Lower lobe of right lung (tissue), 2 donors: ENCODE results near the gene PLCB2. TPM values are rescaled to one million over a fixed set of nuclear protein-coding genes. Genes with fewer than 3 reads are reported as not detected.
A peak's percentile ranks its signal among the peaks of the same experiment; 100 is the strongest.

Source experiments
- ATAC-seq, 2 donors: fragments of 200-7000 bp; cut with Tn5 transposase; one replicate each; pipeline ENCODE4 v1.9.1; 2020 to 2022; ENCODE audit warnings: mild to moderate bottlenecking in 2 of 2, moderate library complexity in 2 of 2
- DNase-seq: peaks from one replicate; pipeline ENCODE4 v3.0.0-alpha.2; 2020
- H3K27ac ChIP-seq: fragments of 200-600 bp; one replicate; pipeline ENCODE4 v1.8.0; 2022
- H3K27me3 ChIP-seq: fragments of 200-600 bp; one replicate; pipeline ENCODE4 v1.8.0; 2022; ENCODE audit warnings: low read depth
- H3K36me3 ChIP-seq: fragments of 200-600 bp; one replicate; pipeline ENCODE4 v1.8.0; 2022; ENCODE audit warnings: mild to moderate bottlenecking
- H3K4me1 ChIP-seq: fragments of 200-600 bp; one replicate; pipeline ENCODE4 v1.8.0; 2022
- H3K4me3 ChIP-seq: fragments of 200-600 bp; one replicate; pipeline ENCODE4 v1.8.0; 2022; ENCODE audit warnings: mild to moderate bottlenecking
- H3K9me3 ChIP-seq: fragments of 200-600 bp; one replicate; pipeline ENCODE4 v1.8.0; 2022
- CTCF ChIP-seq: fragments of 200-600 bp; IDR thresholded peaks from one replicate; pipeline ENCODE4 v1.8.0; 2022; ENCODE audit warnings: antibody characterized with exemption, mild to moderate bottlenecking
- intact Hi-C: fragments of 100-400 bp; cut with DNase I; formaldehyde crosslinking; loops from one replicate; pipeline ENCODE4 v1.11.0; 2022
- total RNA-seq: library from RNA; stranded (reverse); fragmentation: NEBNext Ultra II Directional; extraction: Animal tissue kit (Norgen Biotek cat#: 25700); gene quantifications from one replicate; pipeline ENCODE4 v1.2.1, GENCODE V29; 2021
- donor health status: DM: no; HTN: yes; CAD: no; lungs with severe emphysema.

PLCB2 gene
- total RNA-seq, 1 donor from 2014 or later: 105 TPM

- Histone ChIP-seq H3K27me3 (no peaks in the 10 kb centered on the region), H3K36me3 (no peaks in the 10 kb centered on the region), H3K4me1 (peaks cover under 1% of the 10 kb centered on the region), H3K4me3 (no peak overlapping the region), H3K9me3 (no peaks in the 10 kb centered on the region), H3K27ac (no peak overlapping the region)
- DNase-seq (no peak), ATAC-seq (no peak)
- TF ChIP-seq CTCF: no peak
- intact Hi-C loops: no loop called here
These were observed 44.7 kb upstream of the PLCB2 start for GRCh38 chr15:40352281-40352901.

DNA sequence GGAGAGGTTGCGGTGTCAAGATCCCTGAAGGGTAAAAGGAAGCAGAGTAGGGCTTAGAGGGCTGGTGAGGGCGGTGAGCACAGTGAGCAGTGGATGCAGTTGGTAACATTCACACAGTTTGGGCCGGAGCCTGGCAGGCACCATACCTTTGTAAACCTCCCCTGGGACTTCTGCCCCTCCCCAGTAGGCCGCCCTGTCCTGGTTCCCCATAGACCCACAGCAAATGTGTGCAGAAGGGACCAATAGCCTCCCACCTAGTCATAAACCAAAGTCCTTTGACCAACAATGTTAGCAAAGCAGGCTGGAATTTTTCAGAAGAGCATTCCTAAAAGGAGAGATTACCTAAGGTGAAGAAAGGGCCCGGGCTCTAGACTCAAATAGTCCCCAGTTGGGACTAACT is 41.4 kb upstream of the PLCB2 start:
- DNase-seq: no peak

GRCh38 chr15:40348474-40348870 is 40.7 kb upstream of the PLCB2 start:
- DNase-seq (no peak), ATAC-seq (no peak)
- Histone ChIP-seq H3K27me3 (no peaks in the 10 kb centered on the region), H3K36me3 (no peaks in the 10 kb centered on the region), H3K4me1 (peaks cover 16% of the 10 kb centered on the region), H3K9me3 (no peaks in the 10 kb centered on the region), H3K4me3 (no peak overlapping the region), H3K27ac (no peak overlapping the region)
- intact Hi-C loops: no loop called here
- no peak for TF ChIP-seq CTCF

More for the DNA sequence above, 41.4 kb upstream of the PLCB2 start:
- ATAC-seq: no peak
- no peaks in the 10 kb centered on the region for H3K9me3 ChIP-seq
- no peak overlapping the region for H3K4me3 ChIP-seq
- intact Hi-C loops: no loop called here
- peaks cover 9% of the 10 kb centered on the region for H3K4me1 ChIP-seq
- H3K36me3 ChIP-seq: no peaks in the 10 kb centered on the region
- H3K27ac ChIP-seq: no peak overlapping the region
- no peaks in the 10 kb centered on the region for H3K27me3 ChIP-seq
- no peak for TF ChIP-seq CTCF

DNA sequence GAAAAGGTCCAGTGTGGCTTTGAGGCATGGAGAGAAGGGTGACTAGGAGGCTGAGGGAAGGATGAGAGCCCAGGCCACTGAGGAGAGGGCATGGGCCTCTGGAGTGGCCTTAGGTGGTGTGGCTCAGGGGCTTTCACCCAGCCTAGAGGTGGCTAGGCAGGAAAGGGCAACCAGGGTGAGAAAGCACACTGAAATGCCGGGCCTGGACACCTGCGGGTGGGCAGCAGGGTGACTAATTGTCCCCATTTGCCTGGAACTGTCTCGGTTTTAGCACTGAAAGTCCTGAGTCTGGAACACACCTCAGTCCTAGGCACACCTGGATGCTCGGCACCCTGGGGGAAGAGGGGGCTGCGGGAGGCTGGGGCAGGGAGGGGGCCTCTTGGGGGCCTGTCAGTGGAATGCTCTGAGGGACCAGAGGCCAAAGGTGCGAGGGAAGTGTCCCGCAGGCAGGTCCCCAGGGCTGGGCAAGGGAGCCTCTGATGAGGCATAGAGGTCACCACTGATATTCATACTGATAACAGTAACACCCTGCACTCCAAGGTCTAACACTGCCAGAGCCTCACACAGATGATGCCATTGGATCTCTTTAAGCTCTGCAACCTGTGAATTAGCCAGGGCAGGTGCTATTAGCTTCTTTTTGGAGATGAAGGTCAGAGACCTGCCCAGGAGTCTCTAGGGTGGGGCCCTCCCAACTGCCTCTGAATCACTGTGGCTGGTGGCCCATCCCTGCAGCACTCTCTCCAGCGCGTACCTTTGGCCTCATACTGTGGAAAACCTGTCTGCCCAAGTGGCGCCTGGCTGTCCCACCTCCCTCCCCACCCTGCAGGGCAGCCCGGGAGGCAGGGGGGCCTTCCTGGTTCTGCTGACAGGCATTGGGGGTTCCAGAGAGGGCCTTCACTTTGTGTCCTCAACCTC is 40.1 kb upstream of the PLCB2 start:
- DNase-seq (peak; percentile 16), ATAC-seq (no peak)
- H3K4me3 ChIP-seq: no peak overlapping the region
- no peaks in the 10 kb centered on the region for H3K27me3 ChIP-seq
- intact Hi-C loops: no loop called here
- H3K9me3 ChIP-seq: no peaks in the 10 kb centered on the region
- TF ChIP-seq CTCF: no peak
- H3K4me1 ChIP-seq: peaks cover 23% of the 10 kb centered on the region
- H3K27ac ChIP-seq: no peak overlapping the region
- H3K36me3 ChIP-seq: no peaks in the 10 kb centered on the region

GRCh38 chr15:40346579-40347558 is 39.1 kb upstream of the PLCB2 start:
- Histone ChIP-seq H3K27ac (no peak overlapping the region), H3K9me3 (no peaks in the 10 kb centered on the region), H3K27me3 (no peaks in the 10 kb centered on the region), H3K4me1 (peaks cover 27% of the 10 kb centered on the region), H3K36me3 (no peaks in the 10 kb centered on the region), H3K4me3 (no peak overlapping the region)
- no peak for ATAC-seq
- intact Hi-C loops: no loop called here
- no peak for TF ChIP-seq CTCF
- DNase-seq: no peak
